HL-60 (cell line): ENCODE results near the gene TEDC2.

ENCODE experiments used
- DNase-seq, 2 experiments: peaks; one replicate each; pipeline ENCODE4 v3.0.0-alpha.2; 2010 to 2020; ENCODE audit warnings: low read depth in 1 of 2, low spot score in 1 of 2
- H3K27ac ChIP-seq: fragments of 250-450 bp; sonication (Bioruptor Pico); replicated peaks from 2 replicates; pipeline ENCODE4 v1.5.1; 2020; ENCODE audit warnings: mild to moderate bottlenecking, moderate library complexity
- H3K27me3 ChIP-seq: fragments of 250-450 bp; sonication (Bioruptor Pico); 2 replicates; pipeline ENCODE4 v1.5.1; 2021; ENCODE audit warnings: mild to moderate bottlenecking, moderate library complexity; ENCODE audit not compliant: insufficient read depth, poor library complexity, severe bottlenecking
- H3K4me3 ChIP-seq: replicated peaks from 2 replicates; pipeline ENCODE4 v1.5.1; 2011; ENCODE audit warnings: mild to moderate bottlenecking, control low read depth, low read length; ENCODE audit not compliant: insufficient read depth
- CTCF ChIP-seq: IDR thresholded peaks from one replicate; pipeline ENCODE4 v1.5.1; 2011; ENCODE audit warnings: low read length, control low read depth, inconsistent platforms; ENCODE audit not compliant: insufficient read depth
- GABPA ChIP-seq: IDR thresholded peaks from 2 replicates; pipeline ENCODE4 v1.6.1; 2012; ENCODE audit warnings: low read depth
- POLR2AphosphoS5 ChIP-seq: IDR thresholded peaks from 2 replicates; pipeline ENCODE4 v1.6.1; 2012; ENCODE audit warnings: low read depth
- REST ChIP-seq: IDR thresholded peaks from 2 replicates; pipeline ENCODE4 v1.6.1; 2012; ENCODE audit warnings: low read depth; ENCODE audit not compliant: insufficient replicate concordance
- SPI1 ChIP-seq: IDR thresholded peaks from 2 replicates; pipeline ENCODE4 v1.6.1; 2012; ENCODE audit warnings: low read depth, mild to moderate bottlenecking, borderline replicate concordance

Gene TEDC2

GRCh38 chr16:2493605-2494004, 33.7 kb downstream of the TEDC2 start:
- no peak for DNase-seq
- H3K4me3 ChIP-seq, result no peak overlapping the region
- H3K27me3 ChIP-seq, result no peaks in the 10 kb centered on the region
- TF ChIP-seq SPI1, result no peak
- TF ChIP-seq CTCF, result no peak
- no peak for TF ChIP-seq REST
- no peak for TF ChIP-seq GABPA
- TF ChIP-seq POLR2AphosphoS5, result no peak
- H3K27ac ChIP-seq, result no peak overlapping the region; the same call in 1 of the 2 replicates

GRCh38 chr16:2494616-2495015, 34.7 kb downstream of the TEDC2 start:
- no peak overlapping the region for H3K4me3 ChIP-seq
- H3K27ac ChIP-seq, result no peak overlapping the region
- no peaks in the 10 kb centered on the region for H3K27me3 ChIP-seq
- no peak for TF ChIP-seq GABPA
- TF ChIP-seq SPI1, result no peak
- TF ChIP-seq REST, result no peak
- no peak for TF ChIP-seq POLR2AphosphoS5
- TF ChIP-seq CTCF, result no peak
- no peak for DNase-seq

GRCh38 chr16:2495041-2495440, 35.1 kb downstream of the TEDC2 start:
- Histone ChIP-seq H3K27me3 (no peaks in the 10 kb centered on the region), H3K4me3 (no peak overlapping the region), H3K27ac (no peak overlapping the region)
- TF ChIP-seq GABPA, result no peak
- TF ChIP-seq CTCF, result no peak
- no peak for TF ChIP-seq REST
- no peak for TF ChIP-seq SPI1
- TF ChIP-seq POLR2AphosphoS5, result no peak
- DNase-seq, result no peak
